Thyroid gland (tissue), 4 donors: ENCODE results near the gene TRPC1. TPM values are rescaled to one million over a fixed set of nuclear protein-coding genes. Genes with fewer than 3 reads are reported as not detected.

Source experiments
- DNase-seq, 2 donors: peaks; one replicate each; pipeline ENCODE4 v3.0.0-alpha.2; 2019
- H3K27ac ChIP-seq, 3 donors: fragments of 200-600 bp; sonication (generic); 1 replicate in 2 of 3; 2 replicates in 1 of 3; pipeline ENCODE4 v1.5.1; 2016 to 2019; ENCODE audit warnings: mild to moderate bottlenecking in 1 of 3, moderate library complexity in 1 of 3
- H3K27me3 ChIP-seq: fragments of 200-600 bp; sonication (generic); one replicate; pipeline ENCODE4 v1.5.1; 2019
- H3K36me3 ChIP-seq, 2 donors: fragments of 200-600 bp; sonication (generic); one replicate each; pipeline ENCODE4 v1.5.1; 2016 to 2019
- H3K4me1 ChIP-seq, 2 donors: fragments of 200-600 bp; sonication (generic); one replicate each; pipeline ENCODE4 v1.5.1; 2017 to 2019
- H3K4me3 ChIP-seq, 3 donors: fragments of 200-600 bp; sonication (generic); replicated peaks in 1 of 3; 1 replicate in 2 of 3; 2 replicates in 1 of 3; pipeline ENCODE4 v1.5.1; 2016; ENCODE audit warnings: mild to moderate bottlenecking in 1 of 3
- H3K9me3 ChIP-seq: fragments of 200-600 bp; sonication (generic); one replicate; pipeline ENCODE4 v1.5.1; 2017
- POLR2A ChIP-seq, 2 donors: fragments of 450-650 bp; IDR thresholded peaks; one replicate each; pipeline ENCODE4 v1.6.1; 2017; ENCODE audit warnings: antibody characterized with exemption in 2 of 2, mild to moderate bottlenecking in 2 of 2, moderate library complexity in 1 of 2
- WGBS, 2 donors: methylation state at CpG; one replicate each; pipeline ENCODE4 v1.1.5; 2017; 5-methylcytosine and 5-hydroxymethylcytosine counted together
- intact Hi-C: fragments of 100-400 bp; cut with DNase I; formaldehyde crosslinking; loops from one replicate; pipeline ENCODE4 v1.15.1; 2023
- total RNA-seq, 4 donors: library from RNA; depleted of rRNA; stranded (reverse); fragments of >200 nt; gene quantifications; one replicate each; pipeline ENCODE4 v1.2.3, GENCODE V29; 2016
- TF ChIP-seq, protein P1 (sequence below), 6 experiments: fragments of 200-600 bp in 3 of 6; fragments of 450-650 bp in 3 of 6; sonication (generic) in 3 of 6; IDR thresholded peaks; one replicate each; pipeline ENCODE4 v1.5.1; 2016 to 2019; ENCODE audit warnings: antibody characterized with exemption in 6 of 6, mild to moderate bottlenecking in 2 of 6, inconsistent platforms in 1 of 6, moderate library complexity in 1 of 6

The TRPC1 gene
- total RNA-seq, 4 donors from 2014 or later, result 18.2 to 22.5 (median 20.4) TPM

GRCh38 chr3:142846779-142847577, 123.1 kb downstream of the TRPC1 start:
- Histone ChIP-seq H3K4me3 (no peak overlapping the region), H3K27me3 (no peaks in the 10 kb centered on the region), H3K27ac (no peak overlapping the region), H3K36me3 (no peaks in the 10 kb centered on the region), H3K4me1 (no peaks in the 10 kb centered on the region), H3K9me3 (no peaks in the 10 kb centered on the region)
- DNase-seq, result no peak
- intact Hi-C loops, result no loop called here
- WGBS, 2 donors, result 39 to 45% methylated on average over 2 of the region's 2 CpGs
- TF ChIP-seq, protein P1, sequence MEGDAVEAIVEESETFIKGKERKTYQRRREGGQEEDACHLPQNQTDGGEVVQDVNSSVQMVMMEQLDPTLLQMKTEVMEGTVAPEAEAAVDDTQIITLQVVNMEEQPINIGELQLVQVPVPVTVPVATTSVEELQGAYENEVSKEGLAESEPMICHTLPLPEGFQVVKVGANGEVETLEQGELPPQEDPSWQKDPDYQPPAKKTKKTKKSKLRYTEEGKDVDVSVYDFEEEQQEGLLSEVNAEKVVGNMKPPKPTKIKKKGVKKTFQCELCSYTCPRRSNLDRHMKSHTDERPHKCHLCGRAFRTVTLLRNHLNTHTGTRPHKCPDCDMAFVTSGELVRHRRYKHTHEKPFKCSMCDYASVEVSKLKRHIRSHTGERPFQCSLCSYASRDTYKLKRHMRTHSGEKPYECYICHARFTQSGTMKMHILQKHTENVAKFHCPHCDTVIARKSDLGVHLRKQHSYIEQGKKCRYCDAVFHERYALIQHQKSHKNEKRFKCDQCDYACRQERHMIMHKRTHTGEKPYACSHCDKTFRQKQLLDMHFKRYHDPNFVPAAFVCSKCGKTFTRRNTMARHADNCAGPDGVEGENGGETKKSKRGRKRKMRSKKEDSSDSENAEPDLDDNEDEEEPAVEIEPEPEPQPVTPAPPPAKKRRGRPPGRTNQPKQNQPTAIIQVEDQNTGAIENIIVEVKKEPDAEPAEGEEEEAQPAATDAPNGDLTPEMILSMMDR (IDR thresholded peaks at IDR 0.05), result no peak
- no peak for TF ChIP-seq POLR2A (IDR thresholded peaks at IDR 0.05)

DNA sequence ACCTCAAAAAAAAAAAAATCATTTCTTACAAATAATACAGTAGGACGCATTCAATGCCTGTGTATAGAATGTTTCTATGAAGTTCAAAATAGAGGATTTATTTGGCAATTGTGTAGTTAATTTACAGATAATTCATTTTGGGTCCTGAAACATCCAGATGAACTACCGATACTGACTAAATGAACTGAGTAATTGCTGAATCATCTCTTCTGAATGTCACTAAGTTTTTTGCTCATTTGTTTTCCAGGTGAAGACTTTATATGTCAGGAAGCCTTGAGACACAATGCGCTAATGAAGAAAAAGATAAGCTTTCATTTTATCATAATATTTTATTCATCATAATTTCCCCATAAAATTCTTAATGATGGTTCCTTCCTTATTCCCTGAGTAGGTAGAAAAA, 125.3 kb downstream of the TRPC1 start:
- Histone ChIP-seq H3K27ac (no peak overlapping the region), H3K4me1 (no peaks in the 10 kb centered on the region), H3K9me3 (no peaks in the 10 kb centered on the region), H3K36me3 (no peaks in the 10 kb centered on the region), H3K4me3 (no peak overlapping the region), H3K27me3 (no peaks in the 10 kb centered on the region)
- WGBS, 2 donors, result 95 to 98% methylated on average over 3 of the region's 3 CpGs
- no peak for DNase-seq
- TF ChIP-seq, protein P1 (IDR thresholded peaks at IDR 0.05), result no peak
- TF ChIP-seq POLR2A (IDR thresholded peaks at IDR 0.05), result no peak
- intact Hi-C loops, result no loop called here

- intact Hi-C loops, result no loop called here
- TF ChIP-seq, protein P1 (IDR thresholded peaks at IDR 0.05), result no peak
- TF ChIP-seq POLR2A (IDR thresholded peaks at IDR 0.05), result no peak
- no peak for DNase-seq
- Histone ChIP-seq H3K36me3 (no peaks in the 10 kb centered on the region), H3K4me1 (no peaks in the 10 kb centered on the region), H3K4me3 (no peak overlapping the region), H3K9me3 (no peaks in the 10 kb centered on the region), H3K27me3 (no peaks in the 10 kb centered on the region), H3K27ac (no peak overlapping the region)
- 30 to 47% methylated on average over 2 of the region's 2 CpGs for WGBS, 2 donors
These were observed 126.7 kb downstream of the TRPC1 start for GRCh38 chr3:142850395-142851023.

DNA sequence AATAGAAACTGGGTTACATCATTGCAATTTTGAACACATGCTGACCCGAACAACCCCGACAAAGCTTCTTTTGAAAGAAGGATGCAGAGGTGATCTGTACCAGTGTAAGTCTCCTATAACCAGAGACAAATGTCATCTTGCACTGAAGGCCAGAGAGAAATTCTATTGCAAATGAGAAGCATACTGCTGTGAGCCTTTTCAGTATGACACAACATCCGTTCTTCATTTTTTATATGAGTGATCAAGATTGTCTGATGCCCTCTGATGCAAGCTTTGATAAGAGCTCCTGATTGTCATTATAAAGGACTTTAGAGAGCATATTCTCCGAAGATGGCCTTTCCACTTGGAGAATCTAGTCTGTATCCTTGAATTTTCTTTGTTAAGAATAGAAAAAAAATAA, 128.2 kb downstream of the TRPC1 start:
- intact Hi-C loops, result no loop called here
- 87 to 90% methylated on average over 4 of the region's 4 CpGs for WGBS, 2 donors
- no peaks in the 10 kb centered on the region for H3K36me3 ChIP-seq
- TF ChIP-seq, protein P1 (IDR thresholded peaks at IDR 0.05), result no peak
- no peak for TF ChIP-seq POLR2A (IDR thresholded peaks at IDR 0.05)
- no peaks in the 10 kb centered on the region for H3K27me3 ChIP-seq
- H3K4me3 ChIP-seq, result no peak overlapping the region
- no peak for DNase-seq
- H3K9me3 ChIP-seq, result no peaks in the 10 kb centered on the region
- no peak overlapping the region for H3K27ac ChIP-seq
- H3K4me1 ChIP-seq, result no peaks in the 10 kb centered on the region
